Endometrium (tissue), 2 donors: ENCODE results near the gene ANKS3.

Experiments
- FAIRE-seq: peaks from 2 replicates; lab custom pipeline; 2012; peaks lifted over from hg19 to GRCh38; lab: Jason Lieb, UNC
- donor health status: control.
- donor health status: control.

The ANKS3 gene

GRCh38 chr16:4734063-4734729 is at the start of gene ANKS3, which contains the start of gene DNAAF8:
Gene ANKS3 (minus strand): TSS chr16:4734271. CDS start chr16:4730149, 4,122 bp downstream.
Gene DNAAF8 (plus strand): TSS chr16:4734537. CDS start chr16:4736515, 1,978 bp downstream.
- peak; percentile 31 for FAIRE-seq

- FAIRE-seq = no peak
Measured at GRCh38 chr16:4783251-4783950, 49.3 kb upstream of the ANKS3 start.

- no peak for FAIRE-seq
Measured at GRCh38 chr16:4780235-4780634, 46.2 kb upstream of the ANKS3 start.

- no peak for FAIRE-seq
Measured at GRCh38 chr16:4778050-4778392, 44.0 kb upstream of the ANKS3 start.

GRCh38 chr16:4777339-4778049 is 43.4 kb upstream of the ANKS3 start:
- FAIRE-seq = no peak

- FAIRE-seq = no peak
Measured at GRCh38 chr16:4776141-4776705, 42.2 kb upstream of the ANKS3 start.

GRCh38 chr16:4775005-4775404 is 40.9 kb upstream of the ANKS3 start:
- FAIRE-seq = no peak

- no peak for FAIRE-seq
Measured at GRCh38 chr16:4772351-4772750, 38.3 kb upstream of the ANKS3 start.

- FAIRE-seq = no peak
Measured at GRCh38 chr16:4771646-4772045, 37.6 kb upstream of the ANKS3 start.

GRCh38 chr16:4769306-4769638 is 35.2 kb upstream of the ANKS3 start:
- FAIRE-seq = no peak

GRCh38 chr16:4768549-4769305 is 34.7 kb upstream of the ANKS3 start:
- FAIRE-seq = peak; percentile 63

GRCh38 chr16:4767872-4768548 is 33.9 kb upstream of the ANKS3 start:
- FAIRE-seq = no peak

GRCh38 chr16:4766875-4767628 is 33.0 kb upstream of the ANKS3 start, which contains the start of gene ZNF500:
Gene ZNF500 (minus strand): TSS chr16:4767162. CDS start chr16:4765978, 1,184 bp downstream.
- peak; percentile 91 for FAIRE-seq

GRCh38 chr16:4765511-4766474 is 31.7 kb upstream of the ANKS3 start:
- FAIRE-seq = no peak

- FAIRE-seq = no peak
Measured at GRCh38 chr16:4763791-4764190, 29.7 kb upstream of the ANKS3 start.

- no peak for FAIRE-seq
Measured at GRCh38 chr16:4762205-4762604, 28.1 kb upstream of the ANKS3 start.

GRCh38 chr16:4760221-4760910 is 26.3 kb upstream of the ANKS3 start:
- no peak for FAIRE-seq

- no peak for FAIRE-seq
Measured at GRCh38 chr16:4755687-4756086, 21.6 kb upstream of the ANKS3 start.

- FAIRE-seq = no peak
Measured at GRCh38 chr16:4754865-4755264, 20.8 kb upstream of the ANKS3 start.
